H9 (cell line): ENCODE measurements around the gene STX1A. TPM values are rescaled to one million over a fixed set of nuclear protein-coding genes. Genes with fewer than 3 reads are reported as not detected.

Experiments
- DNase-seq: peaks from one replicate; pipeline ENCODE4 v3.0.0-alpha.2; 2017
- H2AFZ ChIP-seq: one replicate; pipeline ENCODE4 v1.6.1; 2013; ENCODE audit warnings: mild to moderate bottlenecking, low read length, control low read depth, moderate library complexity
- H2AK5ac ChIP-seq: 2 replicates; pipeline ENCODE4 v1.6.1; 2013; ENCODE audit warnings: low read length, control low read depth, mixed read lengths; ENCODE audit not compliant: insufficient read length
- H2BK120ac ChIP-seq: one replicate; pipeline ENCODE4 v1.6.1; 2013; ENCODE audit warnings: low read depth, mild to moderate bottlenecking, low read length, control low read depth, inconsistent platforms; ENCODE audit not compliant: poor library complexity, severe bottlenecking
- H2BK12ac ChIP-seq: 2 replicates; pipeline ENCODE4 v1.6.1; 2013; ENCODE audit warnings: low read length, control low read depth, mixed read lengths, low read depth; ENCODE audit not compliant: insufficient read length
- H2BK15ac ChIP-seq: 2 replicates; pipeline ENCODE4 v1.6.1; 2013; ENCODE audit warnings: low read depth, low read length, control low read depth
- H2BK20ac ChIP-seq: one replicate; pipeline ENCODE4 v1.6.1; 2013; ENCODE audit warnings: low read depth, mild to moderate bottlenecking, low read length, control low read depth, inconsistent platforms; ENCODE audit not compliant: poor library complexity, severe bottlenecking
- H2BK5ac ChIP-seq: 2 replicates; pipeline ENCODE4 v1.6.1; 2013; ENCODE audit warnings: low read length, control low read depth, mixed read lengths; ENCODE audit not compliant: insufficient read length
- H3K14ac ChIP-seq: 2 replicates; pipeline ENCODE4 v1.6.1; 2013; ENCODE audit warnings: low read length, control low read depth; ENCODE audit not compliant: insufficient read depth
- H3K18ac ChIP-seq: 2 replicates; pipeline ENCODE4 v1.6.1; 2013; ENCODE audit warnings: low read depth, mild to moderate bottlenecking, mixed read lengths, low read length, control low read depth; ENCODE audit not compliant: insufficient read length
- H3K23ac ChIP-seq: 2 replicates; pipeline ENCODE4 v1.6.1; 2013; ENCODE audit warnings: low read length, control low read depth, mixed read lengths, low read depth; ENCODE audit not compliant: insufficient read length
- H3K23me2 ChIP-seq: 2 replicates; pipeline ENCODE4 v1.6.1; 2013; ENCODE audit warnings: low read depth, mild to moderate bottlenecking, mixed read lengths, low read length, control low read depth; ENCODE audit not compliant: insufficient read length, poor library complexity, severe bottlenecking
- H3K27ac ChIP-seq: 2 replicates; pipeline ENCODE4 v1.5.1; 2013; ENCODE audit warnings: low read length, control low read depth, mixed read lengths, low read depth; ENCODE audit not compliant: insufficient read length
- H3K27me3 ChIP-seq: 2 replicates; pipeline ENCODE4 v1.6.1; 2013; ENCODE audit warnings: low read length, control low read depth, inconsistent platforms; ENCODE audit not compliant: insufficient read depth
- H3K4ac ChIP-seq: 2 replicates; pipeline ENCODE4 v1.6.1; 2013; ENCODE audit warnings: low read depth, mild to moderate bottlenecking, control low read depth, inconsistent platforms, low read length, moderate library complexity
- H3K4me1 ChIP-seq: 2 replicates; pipeline ENCODE4 v1.6.1; 2013; ENCODE audit warnings: low read length, control low read depth, inconsistent platforms; ENCODE audit not compliant: insufficient read depth
- H3K4me2 ChIP-seq: 2 replicates; pipeline ENCODE4 v1.6.1; 2013; ENCODE audit warnings: low read length, control low read depth, mixed read lengths; ENCODE audit not compliant: insufficient read length, insufficient read depth
- H3K56ac ChIP-seq: 2 replicates; pipeline ENCODE4 v1.6.1; 2013; ENCODE audit warnings: low read depth, mild to moderate bottlenecking, mixed read lengths, low read length, control low read depth; ENCODE audit not compliant: insufficient read length
- H3K79me1 ChIP-seq: 2 replicates; pipeline ENCODE4 v1.6.1; 2013; ENCODE audit warnings: low read depth, mild to moderate bottlenecking, moderate library complexity, low read length, control low read depth, inconsistent platforms; ENCODE audit not compliant: insufficient read depth, poor library complexity, severe bottlenecking
- H3K79me2 ChIP-seq: 2 replicates; pipeline ENCODE4 v1.6.1; 2013; ENCODE audit warnings: low read length, control low read depth, inconsistent platforms; ENCODE audit not compliant: insufficient read depth
- H3K9ac ChIP-seq: 2 replicates; pipeline ENCODE4 v1.6.1; 2013; ENCODE audit warnings: low read length, control low read depth, mixed read lengths; ENCODE audit not compliant: insufficient read length; ENCODE audit errors: extremely low read depth
- H3K9me3 ChIP-seq: one replicate; pipeline ENCODE4 v1.6.1; 2013; ENCODE audit warnings: low read depth, low read length, inconsistent platforms; ENCODE audit not compliant: control insufficient read depth
- H3T11ph ChIP-seq: one replicate; pipeline ENCODE4 v1.6.1; 2013; ENCODE audit warnings: mild to moderate bottlenecking, low read length, control low read depth, inconsistent platforms
- H4K20me1 ChIP-seq: one replicate; pipeline ENCODE4 v1.6.1; 2013; ENCODE audit not compliant: control insufficient read depth, insufficient read length, insufficient read depth
- H4K5ac ChIP-seq: 2 replicates; pipeline ENCODE4 v1.6.1; 2013; ENCODE audit warnings: low read depth, mild to moderate bottlenecking, mixed read lengths, low read length, control low read depth; ENCODE audit not compliant: insufficient read length
- H4K8ac ChIP-seq: replicated peaks from 2 replicates; pipeline ENCODE4 v1.6.1; 2013; ENCODE audit warnings: low read length, control low read depth, mixed read lengths, low read depth; ENCODE audit not compliant: insufficient read length
- H4K91ac ChIP-seq: 2 replicates; pipeline ENCODE4 v1.6.1; 2013; ENCODE audit warnings: low read depth, mild to moderate bottlenecking, moderate library complexity, mixed read lengths, low read length, control low read depth; ENCODE audit not compliant: insufficient read length
- H3K27ac Mint-ChIP-seq, 3 experiments: 2 replicates in 2 of 3; 3 replicates in 1 of 3; pipeline ENCODE4 v1.8.0; 2020 to 2021; ENCODE audit warnings: mixed read lengths in 3 of 3, mild to moderate bottlenecking in 1 of 3, moderate library complexity in 1 of 3
- H3K27me3 Mint-ChIP-seq: 2 replicates; pipeline ENCODE4 v1.8.0; 2021; ENCODE audit warnings: low read depth, mild to moderate bottlenecking, moderate library complexity, mixed read lengths
- H3K36me3 Mint-ChIP-seq, 3 experiments: 2 replicates in 2 of 3; 3 replicates in 1 of 3; pipeline ENCODE4 v1.8.0; 2020 to 2021; ENCODE audit warnings: low read depth in 3 of 3, mixed read lengths in 3 of 3; ENCODE audit not compliant: insufficient read depth in 1 of 3
- H3K4me1 Mint-ChIP-seq, 2 experiments: 2 replicates each; pipeline ENCODE4 v1.8.0; 2020; ENCODE audit warnings: mixed read lengths in 2 of 2
- H3K4me3 Mint-ChIP-seq, 2 experiments: 2 replicates in 1 of 2; 3 replicates in 1 of 2; pipeline ENCODE4 v1.8.0; 2020 to 2021; ENCODE audit warnings: mild to moderate bottlenecking in 2 of 2, mixed read lengths in 2 of 2, moderate library complexity in 1 of 2
- H3K9me3 Mint-ChIP-seq, 2 experiments: 2 replicates in 1 of 2; 3 replicates in 1 of 2; pipeline ENCODE4 v1.8.0; 2020; ENCODE audit warnings: mild to moderate bottlenecking in 2 of 2, mixed read lengths in 2 of 2, moderate library complexity in 1 of 2
- CTCF ChIP-seq: fragments of 200-600 bp; sonication (generic); conservative IDR thresholded peaks from 3 replicates; pipeline ENCODE4 v1.8.0; 2021; ENCODE audit warnings: antibody characterized with exemption, mild to moderate bottlenecking
- WGBS: extraction: QIAGEN DNeasy Blood & Tissue Kit; methylation state at CpG from one replicate; pipeline ENCODE4 v1.1.7; 2013; ENCODE audit warnings: missing lambda C conversion rate, low lambda C conversion rate, mixed read lengths; ENCODE audit not compliant: insufficient read length; ENCODE audit errors: extremely low coverage; 5-methylcytosine and 5-hydroxymethylcytosine counted together
- total RNA-seq: library from RNA; stranded (reverse); gene quantifications from 2 replicates; pipeline ENCODE4 v1.2.1, GENCODE V29; 2021

The STX1A gene
- total RNA-seq, 1 experiment from 2014 or later = 10.1 TPM

GRCh38 chr7:73668886-73669230 lies 50.6 kb downstream of the STX1A start:
- no peak overlapping the region for H2AFZ ChIP-seq
- no peak overlapping the region for H3K9ac ChIP-seq
- no peak overlapping the region for H2AK5ac ChIP-seq

More at GRCh38 chr7:73668886-73669230, 50.6 kb downstream of the STX1A start:
- Histone ChIP-seq H3K27me3 (no peaks in the 10 kb centered on the region), H2BK20ac (no peak overlapping the region), H3K27ac (no peak overlapping the region), H2BK15ac (no peak overlapping the region), H3K9me3 (no peaks in the 10 kb centered on the region), H2BK5ac (no peak overlapping the region), H3K14ac (no peak overlapping the region), H3T11ph (no peak overlapping the region), H3K23ac (no peak overlapping the region), H3K23me2 (peaks cover 10% of the 10 kb centered on the region), H2BK120ac (no peak overlapping the region), H3K4me1 (no peaks in the 10 kb centered on the region), H4K91ac (no peak overlapping the region), H3K79me2 (no peaks in the 10 kb centered on the region), H2BK12ac (no peak overlapping the region), H3K18ac (no peak overlapping the region), H3K4ac (no peak overlapping the region), H4K5ac (no peak overlapping the region), H3K79me1 (no peaks in the 10 kb centered on the region), H4K8ac (no peak overlapping the region), H4K20me1 (no peaks in the 10 kb centered on the region), H3K56ac (no peak overlapping the region), H3K4me2 (peak overlapping the region; percentile 69)
- DNase-seq = no peak
- Mint-ChIP-seq H3K4me1 (peaks cover 10 to 44% of the 10 kb centered on the region in 2 experiments), H3K27ac (no peak overlapping the region), H3K9me3 (no peaks in the 10 kb centered on the region), H3K4me3 (peak overlapping the region; percentile 60 to 87), H3K27me3 (peaks cover 30% of the 10 kb centered on the region), H3K36me3 (peaks cover 0 to 7% (median 4%) of the 10 kb centered on the region in 3 experiments; a peak in 3 of 7 replicates)
- WGBS = no CpG with 5 or more reads among the region's 5 CpGs
- TF ChIP-seq CTCF = no peak
